Suppressor macrophage treated with lipopolysaccharide for 1 hour (primary cell): ENCODE measurements around the gene GOLGA6A.
A peak's percentile ranks its signal among the peaks of the same experiment; 100 is the strongest.
"Not testable (repeated sequence)": the region's sequence is repeated elsewhere in the genome, so short reads cannot be mapped to it uniquely, and the experiment has no call there.

Experiments used
- DNase-seq, 3 donors: peaks; one replicate each; pipeline ENCODE4 v3.0.0-alpha.2; 2020 to 2022

The GOLGA6A gene, protein sequence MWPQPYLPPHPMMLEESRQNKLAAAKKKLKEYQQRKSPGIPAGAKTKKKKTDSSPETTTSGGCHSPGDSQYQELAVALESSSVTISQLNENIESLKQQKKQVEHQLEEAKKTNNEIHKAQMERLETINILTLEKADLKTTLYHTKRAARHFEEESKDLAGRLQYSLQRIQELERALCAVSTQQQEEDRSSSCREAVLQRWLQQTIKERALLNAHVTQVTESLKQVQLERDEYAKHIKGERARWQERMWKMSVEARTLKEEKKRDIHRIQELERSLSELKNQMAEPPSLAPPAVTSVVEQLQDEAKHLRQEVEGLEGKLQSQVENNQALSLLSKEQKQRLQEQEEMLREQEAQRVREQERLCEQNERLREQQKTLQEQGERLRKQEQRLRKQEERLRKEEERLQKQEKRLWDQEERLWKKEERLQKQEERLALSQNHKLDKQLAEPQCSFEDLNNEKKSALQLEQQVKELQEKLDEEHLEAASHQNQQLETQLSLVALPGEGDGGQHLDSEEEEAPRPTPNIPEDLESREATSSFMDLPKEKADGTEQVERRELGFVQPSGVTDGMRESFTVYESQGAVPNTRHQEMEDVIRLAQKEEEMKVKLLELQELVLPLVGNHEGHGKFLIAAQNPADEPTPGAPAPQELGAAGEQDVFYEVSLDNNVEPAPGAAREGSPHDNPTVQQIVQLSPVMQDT

DNA sequence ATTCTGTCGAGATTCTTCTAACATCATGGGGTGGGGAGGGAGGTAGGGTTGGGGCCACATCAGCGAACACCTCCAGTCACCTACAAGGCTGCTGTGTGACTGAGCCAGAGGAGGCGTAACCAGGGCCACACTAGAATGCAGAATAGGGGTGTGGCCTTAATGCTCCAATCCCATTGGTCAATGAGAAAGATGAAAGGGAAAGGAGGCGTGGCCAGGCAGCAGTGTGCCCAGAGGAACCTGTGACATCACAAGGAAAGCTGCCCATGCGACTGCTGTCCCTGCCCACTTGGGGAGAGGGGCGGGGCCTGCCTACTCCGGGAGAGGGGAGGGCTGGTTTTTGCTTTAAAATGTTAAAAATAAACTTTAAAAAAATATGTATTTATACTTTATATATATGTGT, at the start of gene GOLGA6A:
Gene GOLGA6A, minus strand, starts transcription at position 101 of the 400 bp plus-strand sequence. Its CDS starts 41 bp downstream, at position 60.
- not testable (repeated sequence) for DNase-seq

DNA sequence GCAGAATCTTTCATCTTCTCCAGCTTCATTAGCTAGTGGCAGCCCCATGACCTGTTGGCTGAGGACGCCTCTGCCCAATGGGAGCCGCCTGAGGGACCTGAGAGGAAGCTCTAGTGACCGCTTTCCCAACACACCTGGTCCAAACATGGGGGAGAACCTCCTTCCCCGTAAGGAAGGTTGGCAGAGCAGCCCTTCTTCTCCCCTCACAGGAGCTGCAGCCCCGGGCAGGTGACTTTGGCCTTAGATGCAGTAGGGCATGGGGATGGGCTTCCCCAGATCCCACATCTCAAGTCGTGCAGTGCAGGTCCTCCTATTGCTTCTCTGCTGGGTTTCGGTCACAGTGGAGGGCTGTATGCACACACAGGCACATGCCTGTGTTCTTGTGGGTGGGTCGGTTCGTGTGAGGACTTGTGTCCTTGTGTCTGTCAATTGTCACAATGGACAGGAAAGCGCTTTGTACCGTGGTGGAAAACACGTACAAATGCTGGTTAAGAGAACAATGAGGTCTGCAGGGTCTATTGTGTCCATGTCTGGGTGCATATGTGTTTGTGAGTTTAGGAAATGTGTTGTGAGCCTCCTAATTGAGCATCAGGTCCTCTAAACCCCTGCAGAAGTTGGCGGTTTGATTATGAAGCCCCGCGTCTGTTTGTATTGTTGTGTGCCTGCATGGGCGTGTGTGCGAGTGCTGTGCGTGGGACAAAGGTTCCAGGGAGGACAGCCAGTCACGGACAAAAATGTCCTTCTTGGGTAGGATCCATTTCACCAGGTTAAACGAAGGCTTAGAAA, 49.5 kb upstream of the GOLGA6A start:
- DNase-seq = no peak

DNA sequence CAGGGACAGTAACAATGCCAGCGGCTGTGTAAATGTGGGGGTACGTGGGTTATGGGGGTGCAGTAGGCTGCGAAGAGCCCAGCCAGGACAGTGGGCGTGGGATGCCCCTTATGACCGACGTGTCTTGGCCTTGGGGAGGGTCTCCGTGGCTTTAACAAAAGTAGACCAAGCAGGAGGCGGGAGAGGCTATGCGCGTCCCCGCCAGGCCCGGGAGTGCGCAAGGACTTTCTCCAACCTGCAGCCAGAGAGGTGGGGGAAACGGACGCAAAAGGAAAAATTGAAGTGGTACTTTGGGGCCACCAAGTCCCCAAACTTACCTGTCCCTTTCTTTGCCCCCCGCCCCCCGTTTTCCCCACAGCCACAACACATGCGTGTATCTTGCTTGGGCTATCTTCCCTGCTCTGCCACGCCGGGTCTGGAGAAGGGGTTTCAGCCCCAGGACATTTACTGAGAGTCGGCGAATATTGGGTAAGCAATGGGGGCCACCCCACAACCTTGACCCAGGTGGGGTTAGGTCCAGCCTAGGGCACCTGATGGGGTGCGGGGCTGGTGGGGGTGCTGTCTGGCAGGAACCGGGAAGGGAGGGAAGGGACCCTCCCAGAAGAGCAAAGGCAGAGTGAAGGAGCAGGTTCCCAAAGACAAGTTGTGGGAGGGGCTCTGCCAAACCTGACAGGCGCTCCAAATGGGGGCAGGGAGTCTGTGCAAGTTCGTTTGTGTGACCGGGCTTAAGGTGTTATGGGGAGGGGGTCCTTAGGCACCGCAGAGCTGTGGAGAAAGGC, 48.7 kb upstream of the GOLGA6A start:
- DNase-seq = no peak

DNA sequence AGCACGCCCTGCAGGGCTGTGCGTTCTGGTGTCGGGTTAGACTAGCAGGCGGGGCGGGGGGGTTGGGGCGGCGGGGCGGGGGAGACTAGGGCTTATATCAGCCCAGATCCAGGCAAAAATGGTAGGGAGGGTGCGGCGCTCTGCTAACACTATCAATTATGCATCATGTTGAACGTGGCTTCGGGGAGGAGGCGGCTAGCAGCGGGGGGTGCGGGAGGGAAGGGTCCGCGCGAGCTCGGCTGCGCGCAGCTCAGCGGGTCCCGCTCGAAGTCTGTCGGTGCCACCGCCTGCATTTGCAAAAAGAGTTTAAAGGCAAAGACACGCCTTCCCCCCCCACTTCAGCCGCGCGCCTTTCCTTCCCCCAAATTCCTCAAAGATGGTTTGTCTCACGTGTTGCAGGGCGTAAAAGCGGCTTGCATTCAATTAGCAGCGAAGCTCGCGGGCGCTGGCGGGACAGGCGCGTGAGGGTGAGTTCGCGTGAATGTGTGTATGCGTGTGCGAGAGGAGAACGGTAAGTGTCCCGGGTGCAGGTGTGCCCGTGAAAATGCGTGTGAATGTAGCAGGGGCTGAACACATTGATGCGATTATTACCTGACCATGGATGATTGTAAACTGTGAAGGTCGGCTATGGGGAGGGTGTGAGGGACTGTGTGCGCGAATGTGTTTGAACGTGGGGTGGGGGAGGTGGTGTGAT, 48.0 kb upstream of the GOLGA6A start, which contains the start of gene ISLR2:
Gene ISLR2, plus strand, starts transcription at position 432 of the 694 bp plus-strand sequence. CDS start 2,169 bp downstream, outside the sequence.
- DNase-seq = no peak

DNA sequence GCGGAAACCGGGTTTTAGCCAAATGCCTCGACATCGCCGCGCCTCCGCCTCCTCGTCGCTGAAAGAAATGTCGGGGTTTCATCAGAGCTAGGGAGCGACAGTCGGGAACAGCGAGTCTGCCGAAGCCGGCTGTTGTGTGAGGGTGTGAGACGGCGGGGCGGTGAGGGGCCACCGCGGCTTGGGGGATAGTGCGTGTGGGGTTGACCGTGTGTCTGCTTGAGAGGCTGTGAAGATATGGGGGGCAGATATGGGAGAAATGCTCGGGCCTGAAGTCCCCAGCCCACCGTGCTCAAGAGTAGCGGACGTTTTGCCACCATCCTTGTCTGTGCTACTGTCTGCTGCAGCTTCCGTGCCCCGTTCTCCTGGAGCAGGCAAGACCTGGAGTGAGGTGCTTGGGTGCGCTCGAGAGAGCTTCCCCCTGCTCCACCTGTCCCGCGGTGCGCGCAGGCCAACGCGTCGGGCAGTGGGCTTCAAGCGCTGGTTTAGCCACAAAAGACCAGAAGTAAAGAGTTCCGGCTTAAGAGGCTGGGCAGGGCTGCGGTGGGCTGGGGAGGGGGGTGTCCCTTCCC, 47.3 kb upstream of the GOLGA6A start:
- DNase-seq = no peak

DNA sequence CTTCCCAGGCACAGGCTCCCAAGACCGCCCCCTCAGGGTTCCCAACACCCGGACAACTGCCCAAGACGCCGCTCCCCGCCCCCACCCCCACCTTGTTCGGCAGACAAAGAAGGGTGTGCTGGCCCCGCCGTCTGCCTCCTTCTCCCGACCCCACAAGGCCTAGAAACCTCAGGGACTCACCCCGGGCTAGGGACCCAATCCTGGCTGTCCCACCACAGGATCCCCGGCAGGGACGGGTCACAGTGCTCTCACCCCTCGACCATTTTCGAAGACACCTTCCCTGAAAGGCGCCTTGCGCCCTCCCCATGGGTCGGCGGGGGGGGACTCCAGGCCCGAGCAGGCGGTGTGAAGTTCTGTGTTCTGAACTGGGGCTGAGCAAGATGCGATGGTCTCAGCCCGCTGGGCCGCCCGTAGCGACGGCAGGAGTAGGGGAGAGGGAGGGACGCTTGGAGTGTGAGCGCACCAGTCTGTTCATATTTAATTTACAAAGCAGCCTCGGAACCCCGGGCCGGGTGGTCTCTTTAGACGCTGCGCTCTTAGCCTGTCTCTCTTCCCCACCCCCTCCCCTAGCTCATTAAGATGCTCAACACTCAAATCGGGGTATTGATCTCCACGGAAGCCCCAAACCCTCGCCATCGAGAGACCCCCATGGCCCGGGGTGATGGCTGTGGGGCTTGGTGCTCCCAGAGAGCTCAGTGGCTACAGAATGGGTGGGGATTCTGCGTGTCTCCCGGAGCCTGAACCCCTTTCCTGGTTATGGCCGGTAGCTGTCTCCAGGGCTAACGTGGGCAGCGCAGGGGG, 46.6 kb upstream of the GOLGA6A start:
- no peak for DNase-seq

DNA sequence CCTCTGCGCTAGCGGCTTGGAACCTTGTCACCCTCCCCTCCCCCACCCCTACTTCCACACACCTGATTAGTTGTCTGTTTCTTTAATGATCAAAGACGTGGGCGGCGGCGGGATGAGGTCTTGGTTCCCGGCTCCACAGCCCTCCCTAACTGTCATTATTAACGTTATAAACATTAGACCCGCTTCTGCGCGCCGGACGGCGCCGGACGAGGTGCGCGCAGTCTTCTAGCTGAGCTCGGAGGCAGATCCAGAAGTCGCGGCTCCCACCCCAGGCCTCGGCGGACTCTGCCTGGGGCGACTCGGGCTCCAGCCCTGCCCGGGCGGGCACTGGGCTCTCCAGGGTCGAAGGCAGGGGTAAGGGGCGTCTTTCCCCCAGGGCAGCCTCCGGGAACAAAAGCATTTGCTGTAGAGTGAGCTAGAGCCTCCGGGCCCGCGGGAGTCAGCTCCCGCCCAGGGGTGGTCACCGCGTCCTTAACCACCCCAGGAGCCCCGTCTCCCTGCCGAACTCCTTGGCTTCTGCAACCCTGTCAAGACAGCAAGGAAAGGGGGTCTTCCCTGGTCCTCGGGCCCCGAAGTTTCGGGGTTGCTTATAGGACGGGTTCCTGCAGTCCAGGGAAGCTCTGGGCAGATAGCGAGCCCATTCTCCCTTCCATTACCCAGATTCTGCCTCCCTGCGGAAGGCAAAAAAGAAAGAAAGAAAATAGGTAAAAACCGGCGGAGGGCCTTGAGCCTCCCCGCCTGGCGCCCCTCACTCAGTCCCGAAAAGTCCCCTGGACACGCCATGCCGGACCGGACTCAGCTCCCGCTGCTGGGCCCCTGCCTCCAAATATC, 45.8 kb upstream of the GOLGA6A start:
- no peak for DNase-seq

DNA sequence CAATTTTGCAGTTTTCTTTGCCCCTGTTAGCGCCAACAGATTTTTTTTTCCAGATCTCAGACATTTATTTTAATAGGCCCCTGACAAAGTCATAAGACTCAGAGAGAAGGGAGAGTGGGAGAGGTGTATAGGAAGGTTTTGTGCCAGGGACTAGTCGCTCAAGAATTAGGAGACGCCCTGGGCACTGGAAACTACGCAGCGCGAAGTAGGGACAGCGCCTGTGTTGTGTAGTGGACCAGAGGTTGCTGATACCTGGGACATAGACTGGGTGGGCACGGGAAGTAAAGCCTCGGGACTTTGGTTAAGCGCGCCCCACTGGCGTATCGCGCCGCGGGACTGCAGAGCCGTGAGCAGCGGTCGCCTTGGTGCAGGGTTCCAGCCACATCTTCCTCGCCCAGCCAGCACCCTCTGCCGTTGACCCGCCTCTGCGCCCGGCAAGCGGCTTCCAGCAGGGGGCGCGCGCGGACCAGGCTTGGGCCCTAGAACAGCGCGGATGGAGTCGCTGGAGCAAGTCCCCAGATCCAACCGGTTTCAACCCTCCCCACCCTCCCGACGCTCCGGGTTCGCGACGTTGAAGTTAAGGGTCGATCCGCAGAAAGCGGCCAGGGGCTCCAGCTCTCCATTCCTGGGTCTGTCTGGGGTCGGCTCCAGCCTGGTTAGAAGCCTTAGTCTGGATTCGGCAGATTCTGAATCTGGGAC, 45.1 kb upstream of the GOLGA6A start:
- peak; percentile 85 to 96 (median 93) for DNase-seq

DNA sequence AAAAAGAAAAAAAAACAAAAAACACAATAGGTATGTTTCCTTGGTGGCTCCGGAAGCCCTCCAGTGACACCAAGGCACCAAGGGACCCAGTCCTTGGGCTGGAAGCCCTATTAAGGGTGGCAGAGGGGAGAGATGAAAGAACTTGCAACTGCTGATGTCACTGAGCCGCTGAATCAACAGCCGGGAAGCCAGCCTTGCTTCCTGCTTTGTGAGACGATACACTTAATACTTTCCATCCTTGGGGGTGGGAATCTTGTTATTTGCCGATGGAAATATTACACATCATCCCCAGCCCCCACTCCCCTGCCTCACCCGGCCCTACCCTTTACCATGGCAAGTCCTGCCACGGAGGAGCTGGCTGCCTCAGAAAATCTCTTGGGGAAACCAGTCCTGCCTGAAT, 42.4 kb upstream of the GOLGA6A start:
- DNase-seq = no peak

DNA sequence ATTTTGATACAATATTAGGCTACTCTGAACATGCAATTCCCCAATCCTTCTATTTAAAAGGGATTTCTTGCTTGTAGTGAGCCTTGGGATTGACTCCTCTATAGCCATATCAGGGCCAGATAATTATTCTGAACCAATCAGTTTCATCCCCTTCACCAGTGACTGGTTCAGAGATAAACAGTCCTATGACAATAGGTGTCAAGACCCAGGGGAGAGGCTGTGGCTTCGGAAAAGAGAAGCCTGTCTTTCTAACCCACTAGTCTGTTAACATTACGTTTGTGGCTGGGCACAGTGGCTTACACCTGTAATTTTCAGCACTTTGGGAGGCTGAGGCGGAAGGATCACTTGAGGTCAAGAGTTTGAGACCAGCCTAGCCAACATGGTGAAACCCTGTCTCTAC, 41.8 kb upstream of the GOLGA6A start:
- DNase-seq = no peak

DNA sequence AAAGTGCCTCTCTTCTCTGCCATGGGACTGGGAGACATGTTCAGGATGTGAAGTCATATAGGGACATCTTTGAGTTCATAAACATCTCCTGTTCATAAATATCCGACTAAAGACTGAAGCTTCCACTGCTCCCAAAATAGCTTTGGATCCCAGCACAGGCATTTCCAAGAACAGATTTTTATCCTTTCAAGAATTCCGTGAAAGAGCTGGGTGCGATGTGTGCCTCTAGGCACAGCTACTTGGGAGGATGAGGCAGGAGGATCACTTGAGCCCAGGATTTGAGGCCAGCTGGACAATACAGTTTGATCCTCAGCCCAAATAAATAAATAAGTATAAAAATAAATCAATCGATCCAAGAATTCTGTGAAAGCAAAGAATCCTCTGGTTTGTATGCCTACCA, 41.3 kb upstream of the GOLGA6A start:
- DNase-seq = no peak

DNA sequence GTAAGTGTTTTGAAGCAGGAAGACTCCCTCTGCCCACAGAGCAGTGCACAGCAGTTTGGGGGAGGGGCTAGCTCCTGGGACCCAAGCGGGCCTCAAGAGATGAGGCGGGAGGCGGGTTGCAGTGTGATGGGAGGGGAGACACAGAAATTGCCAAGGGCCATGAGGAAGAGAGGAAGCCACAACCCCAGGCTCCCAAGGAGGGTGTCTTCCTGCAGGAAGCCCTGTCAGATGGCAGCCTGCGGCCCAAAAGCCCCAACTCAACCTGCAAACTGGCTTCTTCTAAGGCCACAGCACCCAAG, 40.7 kb upstream of the GOLGA6A start:
- DNase-seq = no peak

DNA sequence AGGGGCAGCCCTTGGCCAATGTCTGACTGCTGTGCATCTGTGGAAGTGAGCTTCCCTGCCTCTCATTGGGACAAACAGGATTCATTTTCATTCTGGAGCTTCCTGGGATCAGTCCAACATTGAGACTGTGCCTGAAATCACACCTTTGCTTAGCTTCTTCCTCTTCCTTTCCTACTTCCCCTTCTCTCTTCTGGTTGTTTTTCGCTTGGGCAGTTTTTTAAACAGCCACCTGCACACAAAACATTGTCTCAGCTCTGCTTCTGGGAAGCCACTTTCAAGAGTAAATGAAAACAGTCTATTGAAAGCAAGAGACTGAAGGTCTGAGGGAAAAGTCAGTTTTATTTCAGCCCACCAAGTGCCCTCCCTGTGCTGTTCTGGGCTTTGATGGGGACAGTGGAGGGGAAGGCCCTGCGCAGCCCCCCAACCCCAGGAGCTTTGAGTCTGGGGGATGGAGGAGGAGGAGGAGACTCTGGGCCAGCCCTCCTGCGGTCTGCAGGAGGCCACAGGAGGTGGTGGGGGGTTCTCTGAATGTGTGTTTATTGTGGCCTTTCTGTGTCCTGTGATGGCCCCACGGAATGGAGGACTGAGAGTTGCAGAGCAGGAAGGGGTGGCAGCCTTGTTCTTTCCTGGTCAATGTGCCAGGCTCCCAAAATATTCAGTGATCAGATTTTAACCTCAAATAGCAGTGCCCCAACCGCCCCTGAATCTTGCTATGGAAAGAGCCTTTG, 40.2 kb upstream of the GOLGA6A start:
- DNase-seq = no peak

DNA sequence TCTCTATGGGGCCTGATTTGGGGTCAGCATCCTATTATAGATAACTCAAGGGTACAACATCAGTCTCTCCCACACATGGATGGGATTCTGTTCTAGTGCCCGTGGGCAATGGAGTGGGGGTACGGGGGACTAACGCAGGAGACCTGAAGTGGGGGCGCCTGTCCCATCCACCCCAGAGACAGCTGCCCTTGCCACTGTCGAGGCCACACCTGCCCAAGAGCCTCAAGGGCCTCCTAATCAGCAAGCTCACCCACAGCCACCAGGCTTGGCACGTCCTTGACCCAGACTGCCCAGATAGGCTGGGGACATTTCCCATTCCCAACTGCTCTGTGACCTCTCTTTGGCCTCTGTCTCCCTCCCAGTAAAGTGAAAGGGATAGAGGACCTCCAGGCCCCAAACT, 39.5 kb upstream of the GOLGA6A start:
- DNase-seq = no peak

DNA sequence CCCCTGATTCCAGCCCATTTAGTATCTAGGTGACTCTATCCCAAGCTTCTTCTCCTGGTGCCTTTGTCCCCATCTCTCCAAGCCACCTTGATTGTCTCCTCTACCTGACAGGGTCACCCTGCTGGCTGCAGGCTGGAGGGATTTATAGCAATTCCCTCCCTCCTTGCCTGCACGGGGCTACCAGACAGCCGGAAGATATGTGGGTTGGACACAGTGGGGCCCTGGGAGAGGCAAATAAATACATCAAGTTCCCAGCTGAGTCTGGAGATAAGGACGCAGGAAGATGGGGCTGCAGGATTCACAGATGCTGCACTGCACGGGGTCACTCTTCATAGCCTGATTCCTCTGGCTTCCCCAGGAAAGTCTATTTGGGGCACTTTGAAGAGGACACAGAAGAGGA, 38.7 kb upstream of the GOLGA6A start:
- DNase-seq = no peak

DNA sequence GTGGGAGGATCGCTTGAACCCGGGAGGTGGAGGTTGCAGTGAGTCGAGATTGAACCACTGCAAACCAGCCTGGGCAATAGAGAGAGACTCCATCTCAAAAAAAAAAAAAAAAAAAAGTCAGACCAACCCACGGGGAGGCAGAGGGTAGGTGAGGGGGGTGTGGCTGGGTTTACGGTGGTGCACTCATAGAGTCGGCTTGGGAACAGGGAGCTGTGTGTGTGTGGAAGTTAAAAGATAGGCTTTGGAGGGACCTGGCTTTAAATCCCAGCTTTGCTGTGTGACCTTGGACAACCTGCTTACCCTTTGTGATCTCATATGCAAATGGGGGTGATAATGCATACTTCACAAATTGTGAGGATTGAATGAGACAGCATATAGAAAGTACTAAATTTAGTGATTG, 38.1 kb upstream of the GOLGA6A start:
- peak in 1 of 3 donors; percentile 13 for DNase-seq

DNA sequence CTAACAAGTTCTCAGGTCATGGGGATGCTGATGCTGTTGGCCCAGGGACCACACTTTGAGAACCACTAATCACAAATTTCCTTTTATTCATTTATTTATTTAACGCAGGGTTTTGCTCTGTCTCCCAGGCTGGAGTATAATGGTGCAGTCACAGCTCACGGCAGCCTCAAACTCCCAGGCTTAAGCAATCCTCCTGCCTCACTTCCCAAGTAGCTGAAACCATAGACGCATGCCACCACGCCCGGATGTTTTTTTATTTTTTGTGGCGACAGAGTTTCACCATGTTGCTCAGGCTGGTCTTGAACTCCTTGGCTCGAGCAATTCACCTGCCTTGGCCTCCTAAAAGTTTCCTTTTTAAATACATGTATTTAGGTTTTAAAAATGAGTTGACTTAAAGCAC, 27.4 kb upstream of the GOLGA6A start:
- peak in 1 of 3 donors; percentile 26 for DNase-seq

DNA sequence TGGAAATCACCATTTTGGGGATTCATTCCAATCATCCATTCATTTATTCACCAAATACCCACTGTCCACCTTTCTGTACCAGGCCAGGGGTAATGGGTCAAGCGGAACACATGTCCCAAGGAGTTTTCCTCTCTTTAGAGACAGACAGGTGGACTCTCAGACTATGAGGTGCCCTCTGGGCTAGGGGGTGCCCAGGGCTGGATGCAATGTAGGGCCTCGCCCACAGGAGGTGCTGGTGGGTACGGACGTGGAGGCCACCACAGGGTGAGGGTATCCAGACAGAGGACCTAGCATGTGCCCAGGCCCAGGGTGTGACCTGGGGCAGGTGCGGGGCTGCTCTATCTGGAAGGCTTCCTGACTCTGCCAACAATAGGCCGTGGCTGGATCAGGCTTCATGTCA, 26.3 kb upstream of the GOLGA6A start:
- not testable (repeated sequence) for DNase-seq

DNA sequence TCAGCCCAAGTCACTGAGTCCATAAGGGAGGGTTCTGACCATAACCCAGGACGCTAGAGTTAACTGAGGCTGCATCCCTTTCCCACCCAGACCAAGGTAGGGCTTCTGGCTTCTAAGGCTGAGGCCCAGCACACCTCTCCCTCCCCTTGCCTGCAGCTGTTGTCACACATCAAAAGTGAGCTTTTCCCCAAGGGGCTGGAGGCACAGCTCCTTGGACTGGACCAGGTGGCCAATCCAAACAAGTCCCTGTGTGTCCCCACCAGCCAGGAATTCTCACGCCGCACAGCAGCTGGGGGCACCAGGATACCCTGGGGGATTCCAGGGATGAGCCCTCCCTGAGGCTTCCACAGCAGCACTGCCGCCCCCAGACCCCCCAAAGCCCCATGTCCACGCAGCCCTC, 25.8 kb upstream of the GOLGA6A start:
- DNase-seq = no peak
